ENCODE results near the gene OR10A2.
"Not testable (repeated sequence)": the region's sequence is repeated elsewhere in the genome, so short reads cannot be mapped to it uniquely, and the experiment has no call there.

DNA sequence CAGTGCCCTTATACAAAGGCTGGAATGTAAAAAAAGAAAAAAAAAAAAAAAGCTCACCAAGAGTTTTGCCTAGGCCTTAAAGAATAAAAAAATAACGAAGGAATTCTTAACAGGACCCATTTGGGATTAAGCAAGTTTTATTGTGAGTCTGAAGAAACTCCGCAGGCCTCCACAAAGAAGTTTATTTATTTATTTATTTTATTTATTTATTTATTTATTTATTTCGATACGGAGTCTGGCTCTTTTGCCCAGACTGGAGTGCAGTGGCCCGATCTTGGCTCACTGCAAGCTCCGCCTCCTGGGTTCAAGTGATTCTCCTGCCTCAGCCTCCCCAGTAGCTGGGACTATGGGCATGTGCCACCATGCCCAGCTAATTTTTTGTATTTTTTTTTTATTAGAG, 8.1 kb upstream of the OR10A2 start:
- TF ChIP-seq, protein P1, sequence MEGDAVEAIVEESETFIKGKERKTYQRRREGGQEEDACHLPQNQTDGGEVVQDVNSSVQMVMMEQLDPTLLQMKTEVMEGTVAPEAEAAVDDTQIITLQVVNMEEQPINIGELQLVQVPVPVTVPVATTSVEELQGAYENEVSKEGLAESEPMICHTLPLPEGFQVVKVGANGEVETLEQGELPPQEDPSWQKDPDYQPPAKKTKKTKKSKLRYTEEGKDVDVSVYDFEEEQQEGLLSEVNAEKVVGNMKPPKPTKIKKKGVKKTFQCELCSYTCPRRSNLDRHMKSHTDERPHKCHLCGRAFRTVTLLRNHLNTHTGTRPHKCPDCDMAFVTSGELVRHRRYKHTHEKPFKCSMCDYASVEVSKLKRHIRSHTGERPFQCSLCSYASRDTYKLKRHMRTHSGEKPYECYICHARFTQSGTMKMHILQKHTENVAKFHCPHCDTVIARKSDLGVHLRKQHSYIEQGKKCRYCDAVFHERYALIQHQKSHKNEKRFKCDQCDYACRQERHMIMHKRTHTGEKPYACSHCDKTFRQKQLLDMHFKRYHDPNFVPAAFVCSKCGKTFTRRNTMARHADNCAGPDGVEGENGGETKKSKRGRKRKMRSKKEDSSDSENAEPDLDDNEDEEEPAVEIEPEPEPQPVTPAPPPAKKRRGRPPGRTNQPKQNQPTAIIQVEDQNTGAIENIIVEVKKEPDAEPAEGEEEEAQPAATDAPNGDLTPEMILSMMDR (IDR thresholded peaks at IDR 0.05; ENCODE audit: borderline replicate concordance, extremely low read depth, low read length, poor library complexity, severe bottlenecking): not testable (repeated sequence)
- TF ChIP-seq EZH2 (IDR thresholded peaks at IDR 0.05; ENCODE audit: borderline replicate concordance, low read depth, low read length, severe bottlenecking): not testable (repeated sequence)
